HG03439 (cell line): ENCODE results near the gene SEC14L5.
"Not testable (repeated sequence)": the region's sequence is repeated elsewhere in the genome, so short reads cannot be mapped to it uniquely, and the experiment has no call there.

ENCODE experiments used
- ATAC-seq: cut with Tn5 transposase; IDR thresholded peaks from one replicate; pipeline ENCODE4 v1.9.1; 2021; ENCODE audit warnings: mild to moderate bottlenecking, moderate library complexity; ENCODE audit not compliant: unreplicated experiment

Gene SEC14L5

DNA sequence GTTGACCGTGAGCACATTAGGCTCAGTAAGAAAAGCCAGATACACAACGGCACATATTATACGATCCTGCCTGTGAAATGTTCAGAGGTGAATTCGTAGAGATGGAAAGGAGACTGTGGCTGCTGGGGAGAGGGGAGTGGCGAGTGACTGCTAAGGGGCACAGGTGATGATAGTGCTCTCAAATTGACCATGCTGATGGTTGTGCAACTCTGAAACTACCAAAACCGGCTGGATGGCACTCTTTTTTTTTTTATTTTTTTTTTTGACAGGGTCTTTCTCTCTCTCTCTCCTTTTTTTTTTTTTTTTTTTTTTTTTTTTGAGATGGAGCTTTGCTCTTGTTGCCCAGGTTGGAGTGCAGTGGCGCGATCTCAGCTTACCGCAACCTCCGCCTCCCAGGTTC lies 8.1 kb upstream of the SEC14L5 start:
- ATAC-seq = no peak

DNA sequence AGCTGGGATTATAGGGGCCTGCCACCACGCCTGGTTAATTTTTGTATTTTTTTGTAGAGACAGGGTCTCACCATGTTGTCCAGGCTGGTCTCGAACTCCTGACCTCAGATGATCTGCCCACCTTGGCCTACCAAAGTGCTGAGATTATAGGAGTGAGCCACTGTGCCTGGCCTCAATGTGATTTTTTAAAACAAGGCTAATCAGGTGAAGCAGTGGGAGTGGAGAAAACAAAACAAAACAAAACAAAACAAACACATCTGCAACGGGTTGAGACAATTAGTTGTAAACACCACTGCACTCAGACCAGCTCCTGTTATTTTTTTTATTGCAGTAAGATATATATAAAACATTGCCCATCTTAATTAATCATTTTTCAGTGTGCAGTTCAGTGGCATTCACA lies 6.5 kb upstream of the SEC14L5 start:
- ATAC-seq = not testable (repeated sequence)

DNA sequence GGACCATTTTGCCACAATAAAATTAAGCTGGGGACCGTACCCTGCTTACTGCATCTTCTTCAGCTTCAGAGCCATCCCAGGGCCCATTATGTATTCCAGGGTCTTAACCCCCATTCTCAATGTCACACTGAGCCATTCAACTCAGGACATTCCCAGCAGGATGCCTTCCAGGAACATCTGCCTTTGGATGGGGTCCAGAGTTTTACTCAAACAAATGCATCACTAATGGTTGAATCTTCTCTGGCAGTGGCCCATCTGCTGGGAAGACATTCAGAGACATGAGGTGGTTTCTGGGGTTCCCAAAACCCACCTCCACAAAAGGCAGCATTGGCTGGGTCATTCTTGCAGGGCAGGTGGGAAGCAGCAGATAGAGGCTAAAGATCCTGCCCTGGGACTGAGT lies 3.4 kb upstream of the SEC14L5 start:
- ATAC-seq = no peak

DNA sequence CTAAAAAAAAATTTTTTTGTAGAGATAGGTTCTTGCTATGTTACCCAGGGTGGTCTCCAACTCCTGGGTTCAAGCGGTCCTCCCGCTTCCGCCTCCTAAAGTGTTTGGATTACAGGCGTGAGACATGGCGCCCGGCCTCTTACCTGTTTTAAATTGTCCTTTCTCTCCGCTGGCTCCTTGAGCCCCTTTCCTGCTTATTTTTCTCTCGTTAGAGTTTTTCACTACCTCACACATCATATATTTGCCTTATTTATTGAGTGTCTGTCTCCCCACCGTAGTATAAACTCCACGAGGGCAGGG lies 760 bp upstream of the SEC14L5 start:
- no peak for ATAC-seq

DNA sequence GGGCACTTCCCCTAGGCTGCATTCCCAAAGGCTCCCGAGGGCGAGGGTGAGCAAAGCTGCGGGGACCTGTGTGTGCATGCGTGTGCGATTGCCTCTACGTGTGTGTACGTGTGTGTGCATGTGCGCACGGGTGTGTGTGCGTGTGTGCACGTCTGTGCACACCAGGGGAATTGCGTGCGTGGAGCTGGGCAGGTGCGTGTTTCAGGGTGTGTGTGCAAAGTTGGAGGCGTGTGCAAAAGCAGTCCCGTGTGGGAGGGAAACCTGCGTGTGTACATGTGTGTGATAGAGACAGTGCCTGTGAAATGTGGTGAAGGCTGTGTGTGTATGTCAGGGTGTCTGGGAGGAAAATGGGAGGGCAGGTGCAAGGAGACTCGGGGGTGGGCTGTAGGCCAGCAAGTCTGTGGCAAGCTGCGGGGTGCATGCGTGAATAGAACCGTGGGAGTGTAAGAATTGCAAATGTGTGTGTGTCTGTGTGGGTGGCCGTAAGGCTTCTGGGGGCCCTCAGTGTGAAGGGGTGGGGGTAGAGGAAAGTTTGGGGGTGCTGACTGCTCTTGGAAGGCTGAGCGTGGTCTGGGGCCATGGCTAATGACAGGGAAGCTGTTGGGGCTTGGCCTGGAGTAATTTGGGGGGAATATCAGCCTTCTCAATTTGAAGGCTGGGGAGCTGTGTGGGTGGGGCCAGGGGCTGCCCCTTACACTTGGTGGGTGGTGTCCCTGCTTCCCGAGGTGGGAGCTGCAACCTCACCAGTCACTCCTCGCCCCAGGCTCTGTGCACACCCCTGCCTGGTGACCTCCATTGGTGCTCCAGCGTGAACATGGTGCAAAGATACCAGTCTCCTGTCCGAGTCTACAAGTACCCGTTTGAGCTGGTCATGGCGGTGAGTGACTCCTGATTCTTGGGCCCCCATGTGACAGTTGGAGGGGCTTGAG lies 644 bp downstream of the SEC14L5 start:
- no peak for ATAC-seq

DNA sequence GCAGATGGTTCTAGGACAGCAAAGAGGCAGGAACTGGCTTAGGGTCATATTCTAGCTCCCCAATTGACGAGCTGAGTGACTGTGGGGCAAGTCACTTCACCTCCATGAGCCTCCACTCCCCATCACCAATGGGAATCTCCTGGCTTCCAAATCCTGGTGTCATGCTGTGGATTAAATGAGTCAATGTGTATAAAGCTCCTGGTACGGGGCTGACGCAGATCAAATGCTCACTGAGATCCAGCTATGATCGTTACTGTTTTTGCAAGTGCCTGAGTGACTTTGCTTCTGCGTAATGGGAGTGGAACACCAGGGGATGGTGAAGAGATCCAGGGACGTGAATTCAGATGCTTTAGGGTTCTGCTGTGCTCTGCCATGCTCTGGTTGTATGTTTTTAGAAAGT lies 2.4 kb downstream of the SEC14L5 start:
- no peak for ATAC-seq

DNA sequence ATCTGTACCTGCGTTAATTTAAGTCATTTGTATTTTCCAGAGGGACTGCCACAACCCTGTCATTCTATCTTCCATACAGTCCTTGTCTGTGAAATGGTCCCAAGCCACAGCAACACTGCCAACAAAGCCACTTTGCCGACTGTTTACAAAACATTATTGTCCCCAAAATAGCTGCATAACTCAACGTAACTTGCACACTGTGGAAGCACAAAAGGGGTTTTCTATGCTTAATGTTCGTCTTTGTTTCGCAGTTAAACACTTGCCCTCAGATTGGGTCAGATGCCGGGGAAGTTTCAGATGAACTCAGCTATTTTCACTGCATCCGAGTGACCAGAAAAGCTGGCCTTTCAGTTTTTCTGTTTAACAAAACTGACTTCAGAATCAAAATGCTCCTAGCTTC lies 4.6 kb downstream of the SEC14L5 start:
- no peak for ATAC-seq

DNA sequence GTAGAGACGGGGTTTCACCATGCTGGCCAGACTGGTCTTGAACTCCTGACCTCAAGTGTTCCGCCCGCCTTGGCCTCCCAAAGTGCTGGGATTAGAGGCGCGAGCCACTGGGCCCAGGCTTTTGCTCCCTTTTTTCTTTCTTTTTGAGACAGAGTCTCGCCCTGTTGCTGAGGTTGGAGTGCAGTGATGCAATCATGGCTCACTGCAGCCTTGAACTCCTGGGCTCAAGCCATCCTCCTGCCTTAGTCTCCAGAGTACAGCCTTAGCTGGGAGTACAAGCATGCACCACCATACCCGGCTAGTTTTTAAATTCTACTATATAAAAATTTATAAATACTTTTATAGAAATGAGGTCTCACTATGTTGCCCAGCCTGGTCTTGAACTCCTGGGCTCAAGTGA lies 5.4 kb downstream of the SEC14L5 start:
- not testable (repeated sequence) for ATAC-seq

DNA sequence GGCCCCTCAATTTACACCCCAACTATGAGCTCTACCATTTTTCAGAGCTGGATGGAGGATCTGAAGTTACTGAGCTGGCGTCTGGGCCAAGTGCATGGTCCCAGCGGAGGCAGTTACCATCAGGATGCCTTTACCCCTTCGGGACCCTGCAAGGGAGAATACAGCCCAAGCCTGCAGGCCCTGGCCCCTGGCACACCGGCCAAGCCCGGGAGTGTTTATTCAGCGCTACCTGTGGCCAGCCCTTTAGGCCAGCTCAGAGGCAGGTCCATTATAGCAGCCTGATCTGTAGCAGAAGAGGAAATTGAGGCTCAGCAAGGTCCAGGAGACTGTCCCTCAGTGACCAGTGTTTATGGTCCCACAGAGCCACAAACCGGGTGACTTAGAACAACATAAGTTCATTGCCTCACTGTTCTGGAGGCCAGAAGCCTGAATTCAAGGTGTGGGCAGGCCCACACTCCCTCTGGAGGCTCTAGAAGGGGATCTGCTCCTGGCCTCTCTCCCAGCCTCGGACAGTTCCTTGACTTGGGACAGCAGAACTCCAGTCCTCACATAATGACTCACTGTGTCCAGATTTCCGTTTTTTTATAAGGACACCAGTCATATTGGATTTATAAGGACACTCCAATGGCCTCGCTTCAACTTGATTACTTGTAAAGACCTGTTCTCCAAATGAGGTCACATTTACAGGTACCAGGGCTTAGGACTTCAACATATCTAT lies 8.8 kb downstream of the SEC14L5 start:
- no peak for ATAC-seq

DNA sequence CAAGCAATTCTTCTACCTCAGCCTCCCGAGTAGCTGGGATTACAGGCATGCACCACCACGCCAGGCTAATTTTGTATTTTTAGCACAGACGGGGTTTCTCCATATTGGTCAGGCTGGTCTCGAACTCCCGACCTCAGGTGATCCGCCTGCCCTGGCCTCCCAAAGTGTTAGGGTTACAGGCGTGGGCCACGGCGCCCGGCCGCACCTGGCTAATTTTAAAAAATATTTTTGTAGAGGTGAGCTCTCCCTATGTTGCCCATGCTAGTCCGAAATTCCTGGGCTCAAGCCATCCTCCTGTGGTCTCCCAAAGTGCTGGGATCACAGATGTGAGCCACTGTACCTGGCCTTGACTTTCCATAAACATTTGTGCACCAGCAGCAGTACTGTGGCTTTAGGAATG lies 10.1 kb downstream of the SEC14L5 start:
- not testable (repeated sequence) for ATAC-seq

DNA sequence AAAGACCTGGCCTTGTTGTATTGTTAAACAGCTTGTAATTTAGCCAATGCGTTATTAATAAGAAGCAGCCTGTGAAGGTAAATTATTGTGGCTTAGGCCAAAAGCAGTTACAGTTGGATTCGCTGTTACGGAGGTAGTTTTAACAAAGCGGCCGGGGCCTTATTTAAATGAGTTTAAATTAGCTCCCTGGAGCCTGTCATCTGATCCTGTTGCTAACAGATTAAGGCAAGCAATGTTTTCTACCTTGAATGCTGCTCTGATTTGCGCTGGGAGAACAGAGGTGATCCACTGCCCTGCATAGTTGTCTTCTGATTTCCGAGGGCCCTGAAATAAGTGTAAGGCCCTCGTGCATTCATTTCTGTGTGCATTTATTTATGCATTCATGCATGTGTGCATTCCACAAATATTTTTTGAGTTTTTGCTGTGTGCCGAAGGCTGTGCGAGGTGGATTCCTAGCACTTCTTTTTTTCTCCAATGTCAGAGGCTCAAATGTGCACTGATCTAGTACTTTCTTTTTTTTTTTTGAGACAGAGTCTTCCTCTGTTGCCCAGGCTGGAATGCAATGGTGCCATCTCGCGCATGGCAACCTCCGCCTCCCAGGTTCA lies 10.9 kb downstream of the SEC14L5 start:
- no peak for ATAC-seq

DNA sequence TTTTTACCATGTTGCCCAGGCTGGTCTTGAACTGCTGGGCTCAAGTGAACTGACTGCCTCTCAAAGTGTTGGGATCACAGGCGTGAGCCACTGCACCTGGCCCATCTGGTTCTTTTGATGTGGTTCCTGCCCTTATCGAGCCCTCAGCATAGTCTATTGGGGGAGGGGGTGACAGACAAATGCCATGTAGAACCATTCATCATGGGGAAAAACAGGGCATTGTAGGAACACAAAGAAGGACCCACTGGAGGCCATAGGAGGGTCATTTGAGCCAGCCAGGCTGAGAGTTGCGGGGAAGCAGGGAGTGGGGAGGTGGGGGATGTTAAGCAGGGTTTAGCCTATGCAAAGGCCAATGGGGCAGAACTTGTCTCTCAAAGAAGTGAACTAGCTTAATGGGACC lies 11.9 kb downstream of the SEC14L5 start:
- no peak for ATAC-seq

DNA sequence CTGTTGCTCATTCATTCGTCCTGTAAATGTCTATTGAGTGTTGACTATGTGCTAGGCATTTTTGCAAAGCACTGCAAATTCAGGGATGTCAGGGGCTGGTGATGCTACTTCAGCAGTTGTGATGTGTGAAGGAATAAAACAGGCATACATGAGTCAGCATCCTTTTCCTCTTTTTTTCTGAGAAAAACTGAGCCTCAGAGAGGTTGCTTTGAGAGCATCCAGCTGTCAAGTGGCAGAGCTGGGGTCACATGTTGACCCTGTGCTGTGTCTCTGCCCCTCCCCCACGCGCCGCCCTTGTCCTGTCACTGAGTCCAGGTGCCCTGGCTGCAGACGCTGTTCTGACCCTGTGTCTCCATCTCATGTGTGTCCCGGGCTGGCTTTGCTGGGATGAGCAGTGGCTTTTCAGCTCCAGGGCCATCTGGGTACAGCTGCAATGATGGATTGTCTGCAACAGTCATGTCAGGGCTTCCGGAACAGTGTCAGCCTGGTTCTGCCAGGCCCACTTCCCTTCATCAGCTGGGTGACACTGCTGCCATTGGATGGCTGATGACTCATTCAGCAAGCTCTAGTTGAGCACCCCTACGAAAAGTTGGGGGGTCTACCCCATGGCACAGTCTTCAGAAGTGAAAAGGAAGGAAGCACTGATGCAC lies 14.9 kb downstream of the SEC14L5 start:
- no peak for ATAC-seq

DNA sequence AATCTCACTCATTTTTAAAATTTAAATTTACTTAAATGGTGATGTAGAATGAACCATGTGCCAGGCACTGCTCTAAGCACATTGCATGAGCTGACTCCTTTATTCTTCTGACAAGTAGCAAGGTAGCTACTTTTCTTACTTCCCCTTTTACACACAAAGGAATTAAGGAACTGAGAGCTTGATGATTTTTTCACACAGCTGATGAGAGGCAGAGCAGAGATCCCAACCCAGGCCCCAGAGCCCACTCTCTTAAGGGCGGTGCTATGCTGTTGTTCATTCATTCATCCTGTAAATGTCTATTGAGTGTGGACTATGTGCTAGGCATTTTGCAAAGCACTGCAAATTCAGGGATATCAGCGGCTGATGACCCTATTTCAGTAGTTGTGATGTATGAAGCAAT lies 17.9 kb downstream of the SEC14L5 start:
- no peak for ATAC-seq

DNA sequence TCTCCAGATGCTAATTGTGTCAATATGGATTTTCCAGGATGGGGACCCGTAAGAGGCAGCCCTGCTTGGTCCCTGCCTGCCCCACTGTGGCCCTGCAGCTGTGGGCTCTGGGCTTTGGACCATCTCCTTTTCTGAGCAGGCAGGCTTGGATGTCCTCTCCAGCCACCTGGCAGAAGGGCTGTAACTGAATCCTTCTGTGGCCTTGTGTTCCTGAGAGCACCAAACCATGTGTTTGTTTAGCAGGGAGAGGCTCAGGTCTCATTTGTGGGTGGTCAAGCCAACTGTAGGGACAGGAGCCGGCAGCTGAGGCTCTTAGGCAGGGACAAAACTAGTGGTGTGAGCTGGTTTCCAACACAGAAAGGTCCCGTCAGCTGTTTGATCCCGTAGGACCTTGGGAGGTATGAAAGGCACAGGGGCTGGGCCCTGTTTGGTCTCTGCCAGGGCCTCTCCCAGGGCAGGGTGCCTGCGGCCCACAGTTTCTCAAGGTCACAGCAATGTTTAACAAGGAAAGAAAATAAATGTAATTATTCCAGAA lies 18.5 kb downstream of the SEC14L5 start:
- ATAC-seq = no peak

DNA sequence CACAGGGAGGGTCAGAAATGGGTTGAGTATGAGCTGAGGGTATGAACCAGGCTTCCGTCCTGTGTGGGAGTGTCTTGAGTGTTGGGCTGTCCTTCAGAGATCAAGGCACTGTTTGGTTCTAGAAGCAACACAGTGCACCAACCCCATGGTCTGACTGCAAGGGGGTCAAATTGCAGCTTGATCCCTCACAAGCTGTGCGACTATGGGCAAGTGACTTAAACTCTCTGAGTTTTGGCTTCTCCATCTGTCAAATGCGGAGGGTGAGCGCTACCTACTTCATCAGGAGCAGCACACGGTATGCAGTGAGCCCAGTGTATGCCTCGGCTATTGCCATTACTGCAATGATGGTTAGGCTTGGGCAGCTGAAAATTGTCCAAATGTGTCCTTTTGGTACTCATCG lies 21.0 kb downstream of the SEC14L5 start:
- ATAC-seq = no peak

DNA sequence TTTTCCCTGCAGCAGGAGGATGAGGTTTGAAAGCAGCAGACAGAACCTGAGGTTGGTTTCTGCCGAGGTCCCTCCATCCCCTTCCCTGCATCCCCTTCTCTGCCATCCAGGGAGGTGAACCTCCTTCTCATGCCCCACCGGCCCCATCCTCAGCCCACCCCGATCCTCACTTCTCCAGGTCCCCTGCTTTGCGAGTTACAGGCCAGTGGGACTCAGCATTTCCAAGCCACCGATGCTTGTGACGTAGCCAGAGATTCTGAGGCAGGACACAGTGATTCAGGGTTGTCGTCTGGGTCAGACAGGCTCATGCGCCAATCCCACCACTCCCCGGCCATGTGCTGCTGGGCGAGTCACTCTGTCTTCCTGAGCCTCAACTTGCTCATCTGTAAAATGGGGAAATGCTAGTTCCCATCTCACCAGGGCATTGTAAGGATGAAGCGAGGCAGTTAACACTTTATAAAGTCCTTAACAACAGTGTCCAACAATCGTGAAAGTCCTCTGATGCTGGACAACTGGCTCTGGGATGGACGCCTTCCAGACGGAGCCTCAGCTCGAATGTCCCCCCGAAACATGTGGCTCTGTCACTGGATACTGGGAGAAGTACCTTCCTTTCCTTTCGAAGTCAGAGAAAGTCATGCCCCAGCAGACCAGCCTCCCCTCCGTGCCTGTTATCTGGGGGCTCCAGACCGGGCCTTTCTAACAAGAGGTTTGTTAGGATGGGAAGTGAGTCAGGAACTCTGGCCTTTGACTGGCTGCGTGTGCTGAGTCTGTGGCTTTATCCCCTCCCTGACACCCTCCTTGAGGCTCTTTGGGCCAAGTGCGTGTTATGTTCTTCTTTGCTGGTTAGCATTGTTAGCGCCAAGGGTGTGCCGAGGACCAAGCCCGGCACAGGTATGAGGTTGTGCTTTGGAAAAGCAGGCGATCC lies 21.9 kb downstream of the SEC14L5 start:
- ATAC-seq = no peak

DNA sequence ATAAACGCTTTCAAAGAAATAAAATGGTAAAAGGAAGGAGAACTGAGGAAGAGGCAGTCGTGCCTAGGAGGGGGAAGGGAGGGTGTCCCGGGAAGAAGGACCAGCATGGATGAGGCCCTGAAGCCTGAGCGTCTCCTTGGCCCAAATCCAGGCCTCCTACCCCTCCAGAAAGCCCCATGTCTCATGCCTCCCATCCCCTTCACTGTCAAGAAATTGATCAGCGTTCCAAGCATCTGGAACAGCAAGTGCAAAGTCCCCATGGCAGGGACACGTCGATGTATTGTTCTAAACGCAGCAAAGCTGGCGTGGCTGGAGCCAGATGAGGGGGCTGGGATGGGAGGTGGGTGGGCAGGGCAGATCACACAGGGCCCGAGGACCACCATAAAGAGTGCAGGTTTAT lies 22.6 kb downstream of the SEC14L5 start:
- ATAC-seq = no peak

DNA sequence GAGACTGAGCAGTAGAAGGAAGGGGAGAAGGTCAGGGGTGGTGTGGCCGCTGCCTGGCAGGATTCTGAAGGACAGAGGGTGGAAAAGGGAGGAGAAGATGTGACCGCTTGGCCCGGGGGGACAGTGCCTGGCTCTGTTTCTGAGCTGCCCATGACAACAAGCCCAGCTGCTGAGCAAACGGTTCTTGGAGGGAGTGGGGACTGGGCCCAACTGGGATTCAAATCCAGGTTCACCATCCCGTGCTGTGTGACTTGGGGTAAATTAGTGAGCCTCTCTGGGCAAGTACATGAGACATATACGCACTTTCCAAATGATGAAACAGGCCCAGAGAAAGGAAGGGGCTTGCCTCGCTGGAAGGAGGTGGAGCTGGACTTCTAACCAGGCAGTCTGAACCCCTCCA lies 23.3 kb downstream of the SEC14L5 start:
- ATAC-seq = no peak
